ENCODE measurements around the gene ZNF384. TPM values are rescaled to one million over a fixed set of nuclear protein-coding genes. Genes with fewer than 3 reads are reported as not detected.

The ZNF384 gene
- total RNA-seq, 1 donor from 2014 or later, result 34.0 TPM

GRCh38 chr12:6632026-6632983 lies 56.9 kb downstream of the ZNF384 start:
- DNase-seq (ENCODE audit: low read depth), result no peak
- Histone ChIP-seq H3K36me3 (ENCODE audit: control insufficient read depth, insufficient read depth, low read length) (no peaks in the 10 kb centered on the region), H3K27me3 (ENCODE audit: control insufficient read depth, insufficient read depth, low read length) (no peaks in the 10 kb centered on the region), H3K4me3 (ENCODE audit: low read depth, low read length) (no peak overlapping the region)
- no peak for TF ChIP-seq CTCF (IDR thresholded peaks at IDR 0.05; ENCODE audit: insufficient read depth, low read length, poor library complexity, severe bottlenecking)

- Histone ChIP-seq H3K4me3 (ENCODE audit: low read depth, low read length) (no peak overlapping the region), H3K27me3 (ENCODE audit: control insufficient read depth, insufficient read depth, low read length) (no peaks in the 10 kb centered on the region), H3K36me3 (ENCODE audit: control insufficient read depth, insufficient read depth, low read length) (no peaks in the 10 kb centered on the region)
- TF ChIP-seq CTCF (IDR thresholded peaks at IDR 0.05; ENCODE audit: insufficient read depth, low read length, poor library complexity, severe bottlenecking), result no peak
- DNase-seq (ENCODE audit: low read depth), result no peak
Measured at GRCh38 chr12:6631549-6631961, 57.6 kb downstream of the ZNF384 start.

GRCh38 chr12:6630736-6631135 lies 58.4 kb downstream of the ZNF384 start:
- no peak overlapping the region for H3K4me3 ChIP-seq (ENCODE audit: low read depth, low read length)
- H3K36me3 ChIP-seq (ENCODE audit: control insufficient read depth, insufficient read depth, low read length), result no peaks in the 10 kb centered on the region
- DNase-seq (ENCODE audit: low read depth), result no peak
- no peaks in the 10 kb centered on the region for H3K27me3 ChIP-seq (ENCODE audit: control insufficient read depth, insufficient read depth, low read length)
- TF ChIP-seq CTCF (IDR thresholded peaks at IDR 0.05; ENCODE audit: insufficient read depth, low read length, poor library complexity, severe bottlenecking), result no peak

GRCh38 chr12:6627616-6628015 lies 61.6 kb downstream of the ZNF384 start:
- no peaks in the 10 kb centered on the region for H3K27me3 ChIP-seq (ENCODE audit: control insufficient read depth, insufficient read depth, low read length)
- no peak for TF ChIP-seq CTCF (IDR thresholded peaks at IDR 0.05; ENCODE audit: insufficient read depth, low read length, poor library complexity, severe bottlenecking)
- H3K4me3 ChIP-seq (ENCODE audit: low read depth, low read length), result no peak overlapping the region
- no peak for DNase-seq (ENCODE audit: low read depth)
- H3K36me3 ChIP-seq (ENCODE audit: control insufficient read depth, insufficient read depth, low read length), result no peaks in the 10 kb centered on the region

- H3K36me3 ChIP-seq (ENCODE audit: control insufficient read depth, insufficient read depth, low read length), result no peaks in the 10 kb centered on the region
- DNase-seq (ENCODE audit: low read depth), result no peak
- no peaks in the 10 kb centered on the region for H3K27me3 ChIP-seq (ENCODE audit: control insufficient read depth, insufficient read depth, low read length)
- H3K4me3 ChIP-seq (ENCODE audit: low read depth, low read length), result no peak overlapping the region
- no peak for TF ChIP-seq CTCF (IDR thresholded peaks at IDR 0.05; ENCODE audit: insufficient read depth, low read length, poor library complexity, severe bottlenecking)
Measured at GRCh38 chr12:6626654-6627283, 62.4 kb downstream of the ZNF384 start.

Measured in kidney epithelial cell (primary cell).